ENCODE data around the gene PCDHAC2.

The PCDHAC2 gene

DNA sequence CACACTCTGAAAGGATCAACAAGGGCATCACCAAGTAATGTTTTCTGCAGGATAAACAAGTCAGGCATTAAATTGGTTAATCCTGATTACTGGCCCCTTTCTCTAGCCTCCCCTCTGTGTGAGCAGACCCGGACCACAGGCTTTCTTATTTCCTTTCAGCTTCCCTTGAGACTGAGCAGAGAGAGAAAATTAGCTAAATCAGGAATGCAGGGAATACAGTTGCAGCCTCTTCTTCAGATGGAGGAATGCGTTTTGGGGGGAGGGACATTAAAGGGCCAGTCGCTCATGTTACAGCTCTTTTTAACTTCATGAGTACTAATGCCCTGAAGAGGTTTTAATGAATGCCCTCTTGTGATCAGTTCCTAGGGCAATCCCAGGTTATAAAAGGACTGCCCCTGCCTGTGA, 19.8 kb downstream of the PCDHAC2 start:
- no peak for DNase-seq (ENCODE audit: low read depth in 2 of 2)

DNA sequence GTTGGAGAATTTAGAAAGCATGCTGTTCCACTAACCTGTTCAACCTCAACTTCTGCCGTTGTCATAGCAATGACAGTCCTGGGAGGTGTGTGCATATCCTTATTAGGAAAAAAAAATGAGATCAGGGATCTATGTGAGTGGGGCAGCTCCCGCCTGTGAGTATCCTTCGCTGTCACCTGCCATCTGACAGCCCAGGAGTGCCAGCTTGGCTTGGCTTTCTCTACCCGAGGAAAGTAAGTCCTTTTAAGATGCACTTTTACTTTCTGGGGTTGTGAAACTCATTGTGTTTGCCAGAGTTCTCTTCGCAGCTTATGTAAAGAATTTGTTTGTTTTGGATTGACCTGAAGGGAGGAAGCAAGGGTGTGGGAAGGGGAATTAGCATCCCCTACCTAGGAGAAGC, 21.8 kb downstream of the PCDHAC2 start:
- no peak for DNase-seq (ENCODE audit: low read depth in 2 of 2)

DNA sequence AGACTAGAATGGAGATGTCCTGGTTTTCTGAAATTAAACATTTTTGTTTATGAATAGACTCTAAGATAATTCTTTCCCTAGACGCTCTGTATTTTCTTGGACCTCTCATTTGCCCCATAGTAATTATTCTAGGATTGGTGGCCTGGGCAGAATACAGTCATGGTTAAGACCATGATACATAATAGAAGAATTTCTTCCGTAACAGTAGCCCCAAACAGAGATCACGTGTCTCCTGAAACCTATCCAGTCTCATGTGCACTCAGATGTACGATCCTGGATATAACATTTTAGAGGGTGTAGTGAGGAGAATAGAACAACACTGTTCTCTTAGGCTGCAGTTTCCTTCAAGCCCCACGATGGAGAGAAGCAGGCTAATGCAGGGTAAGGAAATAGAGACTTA, 22.3 kb downstream of the PCDHAC2 start:
- DNase-seq (ENCODE audit: low read depth in 2 of 2), result no peak

GRCh38 chr5:140989254-140990020, 23.2 kb downstream of the PCDHAC2 start:
- no peak for DNase-seq (ENCODE audit: low read depth in 2 of 2)

DNA sequence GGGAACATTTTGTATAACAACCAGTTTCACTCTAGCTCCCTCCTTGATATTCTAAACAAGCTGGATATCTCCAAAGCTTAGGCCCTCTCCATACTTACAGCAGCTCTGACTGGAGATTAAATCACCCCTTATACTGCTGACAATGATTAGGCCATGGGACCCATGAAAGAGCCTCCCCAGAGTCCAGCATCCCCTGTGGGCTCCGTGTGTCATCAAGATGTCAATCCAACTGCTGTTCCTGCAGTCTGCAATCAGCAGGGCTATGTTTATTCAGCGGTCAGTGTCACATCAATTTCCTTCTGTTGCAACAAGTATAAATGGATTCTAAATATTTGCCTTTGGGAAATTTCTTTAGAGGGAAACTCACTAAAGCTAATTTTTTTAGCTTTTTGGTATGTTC, 26.6 kb downstream of the PCDHAC2 start:
- no peak for DNase-seq (ENCODE audit: low read depth in 2 of 2)

DNA sequence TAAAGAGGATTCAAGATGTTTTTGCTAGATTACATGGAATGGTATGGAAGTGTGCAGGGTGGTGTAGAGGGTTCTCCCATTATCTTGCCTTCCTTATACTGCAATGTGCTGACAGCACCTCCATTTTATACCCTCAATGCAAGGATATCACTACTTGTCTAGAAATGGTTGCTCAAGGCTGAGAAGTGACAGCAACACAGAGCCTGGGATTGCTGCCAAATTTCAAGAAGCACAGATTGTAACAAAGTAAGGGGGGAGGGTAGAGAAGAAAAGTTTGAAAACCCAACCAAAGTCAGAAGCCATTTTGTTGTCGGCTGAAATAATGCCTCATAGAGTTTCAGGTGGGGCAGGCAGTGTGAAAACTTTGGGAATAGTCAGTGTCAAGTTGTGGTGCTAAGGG, 29.8 kb downstream of the PCDHAC2 start:
- DNase-seq (ENCODE audit: low read depth in 2 of 2), result no peak

DNA sequence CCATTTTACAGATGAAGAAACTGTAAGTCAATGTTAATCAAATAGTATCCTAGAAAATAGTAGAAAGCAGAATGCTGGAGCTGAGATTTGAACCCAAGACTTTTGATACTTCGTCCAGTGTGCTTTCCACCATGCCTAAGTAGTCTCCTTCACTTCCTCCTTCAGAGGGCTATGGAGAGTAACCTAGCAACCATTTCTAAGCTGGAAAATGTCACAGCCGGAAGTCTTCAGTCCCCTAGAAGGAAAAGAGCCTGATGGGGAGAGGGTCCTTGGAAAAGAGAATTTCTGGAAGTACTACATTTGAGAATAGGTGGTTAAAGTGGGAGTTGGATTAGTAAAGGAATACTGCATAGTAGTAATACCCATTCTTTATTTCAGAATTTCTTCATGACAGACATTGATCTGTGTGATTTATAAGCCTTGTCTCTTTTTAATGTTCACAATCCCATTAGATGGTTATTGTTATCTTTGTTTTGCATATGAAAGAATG, 32.7 kb downstream of the PCDHAC2 start:
- no peak for DNase-seq (ENCODE audit: low read depth in 2 of 2)

DNA sequence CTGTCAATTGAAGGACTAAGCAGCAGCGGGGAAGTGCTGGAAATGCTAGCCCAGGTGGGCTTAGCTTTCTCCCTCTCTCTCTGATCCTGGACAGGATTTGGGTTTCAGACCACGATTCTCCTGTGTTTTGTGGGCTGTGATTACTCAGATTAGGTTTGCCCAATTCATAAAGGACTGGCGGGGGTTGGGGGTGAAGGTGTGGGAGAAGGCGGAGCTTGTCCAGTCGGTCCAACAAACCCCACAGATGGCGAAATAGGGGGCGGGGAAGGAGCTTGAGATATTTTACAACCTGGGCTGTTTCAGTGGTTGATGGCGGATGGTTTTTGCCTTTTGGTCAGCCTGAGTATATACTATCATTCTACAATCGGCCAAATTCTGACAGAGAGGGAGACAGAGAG, 35.2 kb downstream of the PCDHAC2 start:
- DNase-seq (ENCODE audit: low read depth in 2 of 2), result no peak

DNA sequence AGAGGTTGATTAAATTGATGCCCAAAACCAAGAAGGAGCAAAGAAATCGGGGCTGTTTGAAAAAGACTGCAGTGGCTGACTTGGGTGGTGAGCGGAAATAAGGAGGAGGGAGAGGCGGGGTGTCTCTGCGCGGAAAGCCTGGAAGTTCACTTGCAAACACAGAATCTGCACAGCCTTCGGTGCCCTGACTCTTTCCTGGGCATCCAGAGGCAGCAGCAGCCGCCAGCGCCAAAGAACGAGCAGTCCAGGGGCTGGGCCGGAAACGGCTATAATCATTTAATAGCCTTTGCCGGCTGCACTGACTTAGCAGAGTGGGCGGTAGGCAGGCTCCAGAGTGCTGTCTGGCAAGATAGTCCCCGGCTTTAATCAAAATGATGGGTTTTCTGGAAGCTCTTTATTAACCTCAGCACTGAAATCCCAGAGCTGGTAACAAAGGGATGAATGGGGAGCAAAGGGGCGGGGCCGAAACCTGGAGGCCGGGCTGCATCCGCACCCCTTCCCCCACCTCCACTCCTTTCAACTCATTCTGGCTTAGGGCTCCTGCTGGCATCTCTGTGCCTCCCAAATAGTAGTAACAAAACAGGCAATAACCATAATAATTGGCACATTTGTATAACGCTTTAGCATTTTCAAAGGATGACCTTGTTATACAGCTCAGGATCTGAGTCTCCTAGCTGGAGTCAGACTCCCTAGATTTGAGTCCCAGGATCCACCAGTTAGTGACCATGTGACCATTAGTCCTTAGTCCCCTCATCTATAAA, 35.7 kb downstream of the PCDHAC2 start:
- no peak for DNase-seq (ENCODE audit: low read depth in 2 of 2)

- no peak for DNase-seq (ENCODE audit: low read depth in 2 of 2)
Observed at GRCh38 chr5:141002605-141002965, 36.3 kb downstream of the PCDHAC2 start.

- DNase-seq (ENCODE audit: low read depth in 2 of 2), result no peak
Observed at GRCh38 chr5:141003031-141003430, 36.8 kb downstream of the PCDHAC2 start.

- no peak for DNase-seq (ENCODE audit: low read depth in 2 of 2)
Observed at GRCh38 chr5:141003791-141004611, 37.7 kb downstream of the PCDHAC2 start.

- no peak for DNase-seq (ENCODE audit: low read depth in 2 of 2)
Observed at GRCh38 chr5:141007791-141008190, 41.5 kb downstream of the PCDHAC2 start.

DNA sequence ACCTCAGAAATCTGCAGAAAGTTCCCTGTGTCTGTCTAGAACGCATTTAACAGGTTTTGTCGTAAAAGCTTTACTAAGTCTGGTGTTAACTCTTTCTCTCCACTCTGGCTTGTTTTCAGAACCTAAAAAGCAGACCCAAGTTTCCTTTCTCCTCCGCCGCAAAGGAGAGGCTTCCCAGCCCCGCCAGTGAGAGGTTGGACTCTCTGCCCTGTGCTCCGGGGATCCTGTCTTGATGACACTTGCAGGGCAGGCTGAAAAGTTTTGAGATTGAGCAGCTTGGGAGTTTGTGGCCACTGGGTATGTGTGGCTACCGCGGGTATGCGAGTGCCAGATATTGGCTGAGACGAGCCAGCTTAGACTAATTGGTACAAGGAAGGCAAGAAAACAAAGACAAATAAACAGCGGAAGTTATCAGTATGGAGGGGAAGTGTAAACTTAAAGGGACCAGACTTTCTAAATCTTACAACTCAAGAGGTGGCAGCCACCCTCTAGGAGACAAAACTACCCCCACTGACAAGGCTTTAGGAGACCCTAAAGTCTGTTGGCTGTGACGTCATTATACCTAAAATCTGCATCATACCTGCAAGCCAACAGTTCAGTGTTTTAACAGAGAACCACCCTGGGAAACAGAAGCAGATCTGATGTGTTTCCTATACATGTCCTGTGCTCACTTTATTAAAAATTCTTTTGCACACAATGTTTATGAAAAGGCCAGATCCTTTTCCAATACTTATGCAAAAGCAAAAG, 43.9 kb downstream of the PCDHAC2 start:
- no peak for DNase-seq (ENCODE audit: low read depth in 2 of 2)

- DNase-seq (ENCODE audit: low read depth in 2 of 2), result no peak
Observed at GRCh38 chr5:141017943-141018342, 51.7 kb downstream of the PCDHAC2 start.
